GM20431 (cell line): ENCODE results near the gene ZNF76.

ENCODE experiments used
- in situ Hi-C: fragments of 300-500 bp; cut with MseI, MboI; formaldehyde crosslinking; loops from one replicate; pipeline ENCODE4 v1.15.0; 2020; ENCODE audit warnings: low sequenced_read_pairs; ENCODE audit not compliant: unreplicated experiment

ZNF76 gene

DNA sequence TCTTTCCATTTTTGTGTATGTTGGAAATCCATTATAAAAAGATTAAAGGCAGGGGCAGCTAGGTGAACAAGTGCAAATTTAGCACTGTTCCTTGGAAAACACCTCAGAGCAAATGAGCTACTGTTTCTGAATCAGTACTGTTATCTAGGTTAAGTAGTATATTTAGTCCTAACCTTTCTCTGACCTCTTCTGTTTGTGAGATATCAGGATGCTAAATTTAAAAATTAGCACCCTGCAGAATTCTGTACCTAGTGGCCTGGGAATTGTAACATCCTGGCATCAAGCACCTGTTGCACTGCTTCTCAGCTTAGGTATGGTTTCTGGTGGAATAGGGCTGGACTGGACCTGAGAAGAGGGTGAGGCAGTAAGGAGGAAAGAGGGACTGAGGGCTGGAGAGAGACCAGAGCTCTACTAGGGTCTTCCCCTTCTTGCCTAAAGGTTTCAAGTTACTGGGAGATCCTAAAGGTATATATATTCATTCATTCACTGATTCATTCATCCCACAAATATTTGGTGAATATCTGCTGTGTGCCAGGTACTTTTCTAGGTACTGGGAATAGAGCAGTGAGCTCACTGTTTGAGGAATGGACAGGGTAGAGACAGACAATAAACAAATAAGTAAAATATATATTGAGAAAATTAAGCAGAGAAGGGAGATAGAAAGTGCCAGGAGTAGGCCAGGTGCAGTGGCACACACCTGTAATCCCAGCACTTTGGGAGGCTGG, 5.2 kb downstream of the ZNF76 start:
- in situ Hi-C loops, result no loop called here

- in situ Hi-C loops, result no loop called here
Measured at GRCh38 chr6:35265523-35265922, 6.0 kb downstream of the ZNF76 start.

- in situ Hi-C loops, result no loop called here
Measured at GRCh38 chr6:35267446-35267845, 7.9 kb downstream of the ZNF76 start.

- in situ Hi-C loops, result no loop called here
Measured at GRCh38 chr6:35267897-35268296, 8.4 kb downstream of the ZNF76 start.

GRCh38 chr6:35272005-35272404, 12.5 kb downstream of the ZNF76 start:
- in situ Hi-C loops, result no loop called here

DNA sequence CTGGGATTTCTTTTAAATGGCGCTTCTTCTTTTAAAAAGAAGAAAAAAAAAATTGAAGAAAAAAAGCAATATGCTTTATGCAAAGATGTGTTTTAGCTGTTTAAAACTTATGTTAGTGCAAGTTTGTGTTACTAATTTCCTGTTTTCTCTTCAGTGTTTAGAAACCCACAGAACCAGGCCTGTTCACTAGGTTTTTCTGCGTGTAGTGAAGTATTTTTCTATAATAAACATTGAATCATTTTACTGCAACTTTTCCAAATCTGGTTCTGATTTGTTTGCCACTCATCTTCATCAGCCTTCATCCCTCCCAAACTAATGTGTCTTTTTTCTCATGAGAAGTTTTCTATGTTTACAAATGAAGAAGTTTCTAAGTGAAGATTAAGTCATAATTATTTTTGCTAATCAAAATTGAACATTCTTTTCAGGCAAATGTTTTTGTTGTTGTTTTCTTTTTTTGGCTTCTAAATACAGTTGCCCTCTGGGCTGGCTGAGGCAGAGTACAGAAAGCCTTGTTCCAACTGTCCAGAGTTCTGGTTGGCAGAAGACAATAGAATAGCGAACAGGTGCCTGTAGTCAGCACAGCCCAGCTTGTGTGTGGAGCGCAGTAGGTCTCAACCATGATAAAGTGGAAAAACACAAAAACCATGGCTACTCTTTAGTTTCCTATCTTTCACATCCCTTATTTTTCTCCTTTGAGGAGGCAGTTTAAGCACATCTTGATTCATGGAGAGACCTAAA, 14.5 kb downstream of the ZNF76 start:
- in situ Hi-C loops, result no loop called here

- in situ Hi-C loops, result no loop called here
Measured at GRCh38 chr6:35275744-35276260, 16.3 kb downstream of the ZNF76 start.

DNA sequence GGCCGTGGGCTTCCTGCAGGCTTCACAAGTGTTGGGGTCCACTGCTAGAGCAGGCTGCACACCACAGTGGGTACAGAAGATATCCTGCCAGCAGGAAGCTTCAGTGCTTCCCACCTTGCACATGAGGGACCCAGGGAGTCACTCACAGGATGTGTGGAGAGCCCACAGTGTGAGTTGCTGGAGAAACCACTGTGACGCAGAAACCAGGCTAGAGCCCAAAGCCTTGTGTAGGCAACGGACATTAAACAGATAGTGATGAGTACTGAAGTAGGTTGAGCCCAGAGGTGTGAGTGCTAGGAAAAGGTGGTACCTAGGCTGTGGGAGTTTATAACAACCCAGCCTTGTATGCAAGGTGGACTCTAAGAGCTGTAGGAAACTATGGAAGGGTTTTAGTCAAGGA, 19.2 kb downstream of the ZNF76 start:
- in situ Hi-C loops, result no loop called here

DNA sequence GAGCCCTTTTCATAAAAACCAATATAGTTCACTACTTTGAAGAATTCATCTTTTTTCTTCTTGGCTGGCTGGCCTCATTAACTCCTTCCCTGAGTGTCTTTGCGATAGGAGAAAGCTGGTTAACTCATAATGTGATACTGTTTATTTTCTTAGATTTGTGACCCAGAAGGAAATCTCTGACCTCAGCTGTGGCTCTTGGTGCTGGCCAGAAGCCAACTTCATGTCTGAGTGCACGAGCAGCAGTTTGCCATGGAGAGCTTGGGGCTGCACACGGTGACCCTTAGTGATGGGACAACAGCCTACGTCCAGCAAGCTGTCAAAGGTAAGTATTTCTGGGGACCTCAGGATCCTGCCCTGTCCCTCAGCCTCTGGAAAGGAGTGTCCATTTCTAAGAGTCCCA, 21.4 kb downstream of the ZNF76 start:
- in situ Hi-C loops, result no loop called here

- in situ Hi-C loops, result no loop called here
Measured at GRCh38 chr6:35282472-35282871, 22.9 kb downstream of the ZNF76 start.

GRCh38 chr6:35283361-35283760, 23.8 kb downstream of the ZNF76 start:
- in situ Hi-C loops, result no loop called here

DNA sequence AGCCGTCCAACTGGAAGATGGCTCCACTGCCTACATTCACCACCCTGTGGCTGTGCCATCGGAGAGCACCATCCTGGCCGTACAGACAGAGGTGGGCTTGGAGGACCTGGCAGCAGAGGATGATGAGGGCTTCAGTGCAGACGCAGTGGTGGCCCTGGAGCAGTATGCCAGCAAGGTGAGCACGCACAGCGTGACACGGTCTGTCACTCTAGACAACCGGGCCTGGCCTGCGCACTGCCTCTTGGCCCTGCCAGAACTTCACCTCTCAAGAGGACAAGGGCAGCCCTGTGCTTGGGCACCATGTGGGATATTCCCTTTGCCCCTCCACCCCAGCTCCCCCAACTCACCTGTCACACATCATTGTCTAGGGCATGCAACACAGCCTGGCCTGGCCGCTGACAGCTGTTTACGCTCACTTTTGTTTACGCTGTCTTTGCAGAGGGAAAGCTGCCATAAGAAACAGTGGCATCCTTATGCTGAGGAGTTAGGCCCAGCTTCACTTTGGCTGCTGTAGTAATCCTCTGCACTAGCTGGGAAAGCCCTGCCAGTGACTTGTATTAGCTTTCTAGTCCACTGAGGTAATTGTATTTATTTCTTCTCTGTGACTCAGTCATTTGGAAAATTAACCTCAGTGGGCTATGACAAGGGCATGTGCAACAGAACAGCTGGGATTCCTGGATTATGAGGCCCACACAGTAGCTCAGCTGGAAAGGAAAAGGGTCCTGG, 28.3 kb downstream of the ZNF76 start:
- in situ Hi-C loops, result no loop called here

DNA sequence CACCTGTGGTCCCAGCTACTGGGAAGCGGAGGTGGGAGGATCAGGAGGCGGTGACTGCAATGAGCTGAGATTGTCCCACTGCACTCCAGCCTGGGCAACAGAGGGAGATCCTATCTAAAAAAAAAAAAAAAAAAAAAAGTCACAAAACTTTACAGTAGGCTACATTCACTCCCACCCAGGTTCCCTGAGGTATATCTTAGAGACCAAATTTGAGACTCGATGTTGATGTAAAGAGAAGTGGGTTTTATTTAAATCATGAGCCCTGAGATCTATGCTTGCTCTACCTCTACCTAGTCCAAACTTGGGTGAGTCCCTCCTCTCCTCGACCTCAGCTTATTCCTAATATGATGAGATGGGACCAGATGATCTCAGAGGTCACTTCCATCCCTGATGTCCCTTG, 29.3 kb downstream of the ZNF76 start:
- in situ Hi-C loops, result no loop called here

GRCh38 chr6:35291491-35291890, 32.0 kb downstream of the ZNF76 start:
- in situ Hi-C loops, result no loop called here

DNA sequence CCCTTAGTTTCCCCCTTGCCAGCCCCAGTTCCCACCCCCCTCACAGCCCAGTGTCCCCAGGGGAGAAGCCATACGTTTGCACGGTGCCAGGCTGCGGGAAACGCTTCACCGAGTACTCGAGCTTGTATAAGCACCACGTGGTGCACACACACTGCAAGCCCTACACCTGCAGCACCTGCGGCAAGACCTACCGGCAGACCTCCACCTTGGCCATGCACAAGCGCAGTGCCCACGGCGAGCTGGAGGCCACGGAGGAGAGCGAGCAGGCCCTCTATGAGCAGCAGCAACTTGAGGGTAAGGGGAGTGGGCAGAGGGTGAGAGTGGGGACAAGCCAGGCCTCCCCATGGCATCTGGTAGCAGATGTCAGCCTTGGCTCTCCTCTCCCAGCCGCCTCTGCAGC, 33.0 kb downstream of the ZNF76 start:
- in situ Hi-C loops, result no loop called here

GRCh38 chr6:35293681-35294080, 34.1 kb downstream of the ZNF76 start:
- in situ Hi-C loops, result no loop called here

DNA sequence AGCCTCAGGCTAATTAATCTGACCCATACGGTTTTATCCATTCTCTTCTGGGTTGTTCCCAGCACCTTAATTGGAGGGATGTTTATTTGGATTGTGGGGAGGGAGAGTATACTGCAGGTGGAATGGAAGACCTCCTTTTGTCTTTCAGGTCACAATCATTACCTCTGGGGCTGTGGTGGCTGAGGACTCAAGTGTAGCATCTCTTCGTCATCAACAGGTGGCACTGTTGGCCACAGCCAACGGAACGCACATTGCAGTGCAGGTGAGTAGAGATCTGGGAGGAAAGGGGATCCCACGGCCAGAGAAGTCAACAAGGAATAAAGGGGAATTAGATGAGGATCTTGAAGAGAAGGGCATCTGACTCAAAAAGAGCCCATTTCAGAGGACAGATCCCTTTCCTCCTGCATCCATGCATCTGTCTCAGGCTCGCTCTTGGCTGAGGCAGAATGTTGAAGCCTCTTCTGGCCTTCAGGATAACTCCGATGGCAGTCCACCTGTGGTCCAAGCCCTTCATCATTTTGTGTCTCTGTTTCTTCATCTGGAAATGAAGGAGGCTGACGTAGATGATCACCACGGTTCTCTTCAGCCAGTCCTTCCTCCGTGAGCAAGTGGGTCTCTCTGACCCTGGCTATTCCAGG, 34.9 kb downstream of the ZNF76 start:
- in situ Hi-C loops, result no loop called here

DNA sequence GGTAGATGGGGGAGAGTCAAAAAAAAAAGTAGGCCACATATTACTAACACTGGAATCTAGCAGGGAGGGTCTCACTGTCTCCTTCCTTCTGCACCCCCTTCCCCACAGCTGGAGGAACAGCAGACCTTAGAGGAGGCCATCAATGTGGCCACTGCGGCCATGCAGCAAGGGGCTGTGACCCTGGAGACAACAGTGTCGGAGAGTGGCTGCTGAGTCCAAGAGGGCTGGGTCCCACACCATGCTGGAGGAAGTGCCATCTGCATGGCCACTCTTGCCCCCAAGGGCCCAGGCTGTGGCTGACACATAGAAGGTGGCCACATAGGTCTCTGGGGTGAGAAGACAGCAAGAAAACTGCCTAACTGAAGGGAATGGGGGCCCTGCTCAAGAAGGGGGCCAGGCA, 35.5 kb downstream of the ZNF76 start:
- in situ Hi-C loops, result no loop called here

DNA sequence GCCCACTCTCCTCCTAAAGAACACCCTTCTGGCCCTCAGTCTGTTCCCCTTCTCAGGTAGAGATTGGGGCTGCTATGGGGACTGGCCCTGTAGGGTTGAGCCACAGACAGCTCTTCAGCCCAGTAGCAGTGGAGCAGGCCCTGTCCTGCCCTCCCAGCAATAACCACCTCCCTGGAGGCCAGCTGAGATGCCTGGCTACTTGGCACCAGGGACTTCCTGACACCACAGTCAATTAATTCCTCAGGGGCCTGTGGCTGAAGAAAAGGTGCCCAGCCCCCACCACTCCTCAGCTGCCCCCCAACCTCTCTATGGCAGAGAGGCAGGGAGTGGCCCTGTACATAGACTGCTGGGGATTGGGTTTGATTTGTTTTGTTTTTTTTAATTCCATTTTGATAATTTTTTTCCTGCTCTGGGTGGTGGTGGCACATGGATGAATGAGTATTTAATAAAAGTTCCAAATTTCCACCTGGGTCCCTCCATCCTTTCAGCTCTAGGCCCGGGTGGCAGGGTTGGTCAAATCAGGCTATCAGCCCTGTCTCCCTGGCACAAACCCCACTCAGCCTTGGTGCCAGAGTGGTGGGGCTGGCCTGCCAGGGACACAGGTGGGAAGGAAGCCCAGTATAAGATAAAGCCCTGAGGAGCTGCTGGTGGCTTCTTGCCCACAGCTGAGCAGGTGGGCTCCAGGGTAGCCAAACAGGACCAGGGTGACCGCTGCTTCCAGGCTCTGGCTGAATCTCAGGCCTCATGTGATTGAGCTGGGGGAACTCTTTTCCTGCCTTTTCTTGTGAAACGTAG, 36.2 kb downstream of the ZNF76 start:
- in situ Hi-C loops, result no loop called here
